Measurements from ENCODE around the gene SPATA13.
"Not testable (repeated sequence)": the region's sequence is repeated elsewhere in the genome, so short reads cannot be mapped to it uniquely, and the experiment has no call there.

SPATA13 gene

GRCh38 chr13:24202215-24202614, 41.7 kb downstream of the SPATA13 start:
- no peak for DNase-seq

- no peak for DNase-seq
Measured at GRCh38 chr13:24203273-24203672, 42.8 kb downstream of the SPATA13 start.

- no peak for DNase-seq
Measured at GRCh38 chr13:24203811-24204210, 43.3 kb downstream of the SPATA13 start.

- DNase-seq, result not testable (repeated sequence)
Measured at GRCh38 chr13:24205076-24205475, 44.6 kb downstream of the SPATA13 start.

GRCh38 chr13:24207841-24208667, 47.5 kb downstream of the SPATA13 start:
- no peak for DNase-seq

GRCh38 chr13:24209138-24209537, 48.6 kb downstream of the SPATA13 start:
- DNase-seq, result no peak

DNA sequence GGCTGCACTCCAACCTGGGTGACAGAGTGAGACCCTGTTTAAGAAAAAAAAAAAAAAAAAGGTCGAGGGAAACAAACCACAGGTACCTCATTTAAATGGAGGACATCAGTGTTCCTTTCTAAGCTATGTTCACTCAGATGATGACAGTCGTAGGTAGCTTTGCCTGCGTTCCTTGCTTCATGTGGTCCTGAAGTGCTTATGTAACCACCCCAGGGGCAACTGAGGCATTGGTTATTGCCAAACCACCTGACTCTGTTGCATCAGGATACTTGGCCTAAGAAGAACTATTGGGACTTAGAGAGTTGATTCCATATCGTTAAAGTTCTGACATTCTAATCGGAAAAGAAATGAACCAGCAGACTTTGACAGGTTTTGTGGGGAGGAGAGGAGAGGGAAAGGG, 51.7 kb downstream of the SPATA13 start:
- DNase-seq, result no peak

DNA sequence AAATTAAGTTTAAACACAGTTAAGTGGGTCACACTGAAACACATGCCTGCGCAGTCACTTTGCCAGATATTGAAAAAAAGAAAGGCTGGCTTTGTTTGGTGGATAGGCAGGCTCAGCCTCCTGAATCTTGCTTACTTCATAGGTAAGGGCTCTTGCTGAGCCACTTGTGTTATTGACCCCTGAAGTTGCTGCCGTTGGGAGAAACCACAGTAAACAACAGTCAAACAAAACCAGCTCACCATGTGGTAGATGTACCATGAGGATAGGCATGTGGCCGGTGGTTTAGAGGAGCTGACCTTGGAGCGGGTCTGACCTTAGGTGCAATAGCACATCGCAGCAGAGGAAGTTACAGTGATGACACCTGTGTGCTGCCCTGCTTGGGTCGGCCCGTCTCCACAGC, 52.2 kb downstream of the SPATA13 start:
- no peak for DNase-seq

DNA sequence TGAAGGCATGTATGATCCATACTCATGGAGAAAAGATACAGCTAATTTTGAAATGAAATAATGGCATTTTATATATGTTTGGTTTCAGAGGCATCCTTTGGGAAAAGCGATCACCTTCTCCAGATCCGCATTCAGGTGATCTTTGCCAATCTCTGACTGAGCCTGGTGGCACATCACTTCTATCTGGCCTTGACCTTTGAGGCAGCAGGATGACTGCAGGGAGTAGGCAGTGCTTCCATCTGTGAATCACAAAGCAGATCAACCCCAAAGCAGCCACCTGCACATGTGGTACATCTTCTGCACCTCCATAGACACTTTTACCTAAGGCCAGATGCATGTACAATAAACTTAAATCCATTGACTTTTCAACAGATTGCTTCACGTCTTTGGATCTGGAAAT, 53.4 kb downstream of the SPATA13 start:
- DNase-seq, result no peak

DNA sequence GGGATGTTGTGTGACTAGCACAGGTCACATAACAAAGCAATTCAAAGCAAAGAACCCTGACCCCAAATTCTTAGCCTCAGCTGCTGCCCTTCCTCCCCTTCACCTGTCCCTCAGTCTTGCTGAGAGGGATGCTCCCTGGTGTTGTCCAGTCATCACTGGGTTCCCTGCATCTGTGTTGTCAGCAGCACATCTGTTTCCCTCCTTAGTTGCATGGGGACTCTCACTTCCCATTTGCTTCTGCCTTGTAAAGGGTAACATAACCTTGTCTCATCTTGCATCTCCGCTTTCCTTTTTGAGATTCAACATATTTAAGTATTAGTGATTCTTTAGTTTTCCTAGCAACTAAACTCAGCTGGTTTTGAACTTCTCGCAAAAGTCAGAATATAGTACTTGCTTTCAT, 54.0 kb downstream of the SPATA13 start:
- no peak for DNase-seq

GRCh38 chr13:24215126-24215525, 54.6 kb downstream of the SPATA13 start:
- no peak for DNase-seq

- peak; percentile 44 for DNase-seq
Measured at GRCh38 chr13:24215732-24216131, 55.2 kb downstream of the SPATA13 start.

DNA sequence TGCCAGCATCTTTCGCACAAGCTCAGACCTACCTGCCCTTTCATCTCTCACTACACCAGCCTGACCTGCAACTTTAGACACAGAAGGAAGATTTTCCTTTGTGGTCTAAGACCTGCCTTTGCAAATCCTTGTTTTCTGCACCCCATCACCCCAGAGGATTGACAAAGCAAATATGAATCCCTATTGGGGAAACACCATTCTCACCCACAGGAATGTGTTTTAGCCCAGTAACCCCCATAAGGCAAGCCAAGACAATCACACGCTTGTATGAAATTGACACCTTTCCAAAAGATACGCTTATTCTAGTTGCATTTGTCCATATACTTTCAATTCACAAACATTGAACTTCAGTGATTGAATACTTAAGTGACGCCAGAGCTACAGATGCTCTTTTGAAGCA, 55.7 kb downstream of the SPATA13 start:
- DNase-seq, result no peak

- DNase-seq, result not testable (repeated sequence)
Measured at GRCh38 chr13:24216779-24217178, 56.3 kb downstream of the SPATA13 start.

- peak; percentile 55 for DNase-seq
Measured at GRCh38 chr13:24217601-24218281, 57.2 kb downstream of the SPATA13 start.

- no peak for DNase-seq
Measured at GRCh38 chr13:24218338-24218737, 57.8 kb downstream of the SPATA13 start.

GRCh38 chr13:24218977-24219376, 58.5 kb downstream of the SPATA13 start:
- DNase-seq, result no peak

DNA sequence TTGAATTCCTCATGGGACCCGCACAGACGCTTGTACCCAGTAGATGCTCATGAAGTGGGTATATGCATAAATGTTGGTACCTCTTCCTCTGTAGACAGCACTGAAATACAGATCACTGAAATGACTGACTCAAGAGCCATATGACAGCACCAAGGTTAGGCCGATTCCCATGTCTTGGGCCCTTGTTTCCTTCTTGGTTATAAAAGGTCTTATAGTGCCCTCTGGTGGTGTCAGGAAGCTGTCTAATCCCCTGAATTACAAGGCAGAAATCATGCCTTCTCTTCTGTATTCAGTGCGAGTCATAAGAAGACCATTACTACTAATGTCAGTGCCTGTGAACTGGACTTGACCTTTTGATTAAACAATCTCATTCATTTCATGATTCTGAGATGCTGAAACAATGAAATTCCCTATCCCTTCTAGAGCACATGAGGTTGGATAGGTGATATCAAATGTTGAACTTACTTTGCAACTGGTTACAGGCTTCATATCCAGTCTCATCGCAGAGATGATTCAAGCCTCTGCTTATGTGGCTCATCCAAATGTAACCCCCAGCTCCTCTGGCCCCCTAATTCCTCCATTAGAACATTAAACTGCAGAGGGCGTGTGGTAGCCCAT, 59.7 kb downstream of the SPATA13 start:
- DNase-seq, result peak; percentile 58

DNA sequence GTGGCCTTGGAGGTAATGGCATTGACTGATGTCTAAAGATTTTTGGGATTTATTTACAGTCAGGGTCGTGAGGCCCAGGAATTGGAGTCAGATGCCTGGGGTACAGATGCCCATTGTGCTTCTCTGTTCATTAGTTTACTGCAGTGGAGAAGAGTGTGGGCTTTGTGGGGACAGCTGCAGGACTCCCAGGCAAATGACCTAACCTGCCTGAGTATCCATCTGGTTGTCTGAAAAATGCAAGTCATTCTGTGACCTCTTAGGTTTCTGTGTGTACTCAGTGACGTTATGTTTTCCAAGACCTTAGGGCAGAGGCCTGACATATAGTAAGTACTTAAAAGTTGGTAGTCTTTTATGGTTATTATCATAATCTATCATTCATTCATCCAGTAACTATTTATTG, 60.5 kb downstream of the SPATA13 start:
- DNase-seq, result no peak

DNA sequence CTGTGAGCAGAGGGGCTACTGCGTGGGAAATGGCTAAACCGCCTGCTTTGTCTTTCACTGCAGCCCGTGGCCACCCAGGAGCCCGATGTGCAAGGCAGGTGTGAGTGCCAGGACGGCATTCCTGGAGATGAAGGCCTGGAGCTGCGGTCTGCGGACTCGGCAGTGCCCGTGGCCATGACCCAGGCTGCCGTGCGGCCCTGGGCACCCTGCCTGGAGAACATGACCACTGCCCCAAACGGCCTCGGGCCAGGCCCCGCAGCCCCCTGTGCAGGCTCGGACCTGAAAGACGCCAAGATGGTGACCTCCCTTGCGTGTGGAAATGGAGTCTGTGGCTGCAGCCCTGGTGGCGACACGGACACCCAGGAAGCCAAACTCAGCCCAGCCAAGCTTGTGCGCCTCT, 62.2 kb downstream of the SPATA13 start:
- no peak for DNase-seq

GRCh38 chr13:24223341-24224231, 63.1 kb downstream of the SPATA13 start:
- no peak for DNase-seq

DNA sequence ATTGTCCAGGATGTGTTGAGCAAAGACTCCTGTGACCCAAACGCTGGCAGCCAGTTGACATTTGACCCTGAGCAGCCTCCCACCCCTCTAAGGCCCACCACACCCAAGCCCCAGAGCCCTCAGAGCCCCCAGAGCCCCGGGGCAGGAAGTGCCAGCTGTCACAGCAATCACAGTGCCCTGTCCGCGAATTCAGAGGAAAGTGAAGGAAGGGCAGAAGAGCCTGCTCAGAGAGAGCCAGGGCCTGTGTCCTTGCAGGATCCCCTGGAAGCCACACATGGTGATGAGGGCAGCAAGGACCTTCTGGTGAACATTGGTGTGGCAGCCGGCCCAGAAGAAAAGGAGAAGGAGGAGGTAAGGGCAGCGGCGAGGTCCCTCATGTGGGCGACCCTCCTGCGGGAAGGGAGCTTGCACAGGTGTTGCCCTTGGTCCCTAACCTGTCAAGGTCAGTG, 63.7 kb downstream of the SPATA13 start:
- DNase-seq, result no peak

- no peak for DNase-seq
Measured at GRCh38 chr13:24225062-24225461, 64.5 kb downstream of the SPATA13 start.

Measured in femur (tissue), 1 donor.